ENCODE measurements around the gene RASD2.

Gene RASD2

GRCh38 chr22:35537232-35537631, 3.4 kb upstream of the RASD2 start:
- no peak for DNase-seq (ENCODE audit: low read depth)
- no peak overlapping the region for H3K4me3 ChIP-seq (ENCODE audit: low read depth, low read length)

GRCh38 chr22:35538801-35539321, 1.8 kb upstream of the RASD2 start:
- peak; percentile 33 for DNase-seq (ENCODE audit: low read depth)
- TF ChIP-seq CTCF (IDR thresholded peaks at IDR 0.05; ENCODE audit: low read depth, low read length) (peak; percentile 41), POLR2A (IDR thresholded peaks at IDR 0.05; ENCODE audit: extremely low read depth, insufficient read length) (no peak)
- no peak overlapping the region for H3K4me3 ChIP-seq (ENCODE audit: low read depth, low read length)

More at GRCh38 chr22:35537232-35537631, 3.4 kb upstream of the RASD2 start:
- TF ChIP-seq CTCF (IDR thresholded peaks at IDR 0.05; ENCODE audit: low read depth, low read length) (no peak), POLR2A (IDR thresholded peaks at IDR 0.05; ENCODE audit: extremely low read depth, insufficient read length) (no peak), MYC (IDR thresholded peaks at IDR 0.05; ENCODE audit: low read depth, low read length) (no peak), MAX (IDR thresholded peaks at IDR 0.05; ENCODE audit: low read depth, low read length) (no peak)

- no peak for DNase-seq (ENCODE audit: low read depth)
- no peak overlapping the region for H3K4me3 ChIP-seq (ENCODE audit: low read depth, low read length)
- TF ChIP-seq MAX (IDR thresholded peaks at IDR 0.05; ENCODE audit: low read depth, low read length) = no peak
- no peak for TF ChIP-seq CTCF (IDR thresholded peaks at IDR 0.05; ENCODE audit: low read depth, low read length)
- TF ChIP-seq MYC (IDR thresholded peaks at IDR 0.05; ENCODE audit: low read depth, low read length) = no peak
- no peak for TF ChIP-seq POLR2A (IDR thresholded peaks at IDR 0.05; ENCODE audit: extremely low read depth, insufficient read length)
These were observed 1.1 kb upstream of the RASD2 start for GRCh38 chr22:35539487-35539886.

- TF ChIP-seq MYC (IDR thresholded peaks at IDR 0.05; ENCODE audit: low read depth, low read length) = no peak
- TF ChIP-seq POLR2A (IDR thresholded peaks at IDR 0.05; ENCODE audit: extremely low read depth, insufficient read length) = no peak
- TF ChIP-seq MAX (IDR thresholded peaks at IDR 0.05; ENCODE audit: low read depth, low read length) = no peak
- no peak for TF ChIP-seq CTCF (IDR thresholded peaks at IDR 0.05; ENCODE audit: low read depth, low read length)
- no peak overlapping the region for H3K4me3 ChIP-seq (ENCODE audit: low read depth, low read length)
- DNase-seq (ENCODE audit: low read depth) = peak; percentile 47
These were observed 579 bp upstream of the RASD2 start for GRCh38 chr22:35539910-35540594.

GRCh38 chr22:35541254-35541748, 670 bp downstream of the RASD2 start:
- TF ChIP-seq MYC (IDR thresholded peaks at IDR 0.05; ENCODE audit: low read depth, low read length) (no peak), CTCF (IDR thresholded peaks at IDR 0.05; ENCODE audit: low read depth, low read length) (no peak), POLR2A (IDR thresholded peaks at IDR 0.05; ENCODE audit: extremely low read depth, insufficient read length) (no peak), MAX (IDR thresholded peaks at IDR 0.05; ENCODE audit: low read depth, low read length) (no peak)
- DNase-seq (ENCODE audit: low read depth) = no peak
- no peak overlapping the region for H3K4me3 ChIP-seq (ENCODE audit: low read depth, low read length)

Measured in NB4 (cell line).